Ramos (cell line): ENCODE measurements around the gene SRGAP3.

Experiments
- in situ Hi-C: fragments of 300-500 bp; cut with MboI; formaldehyde crosslinking; loops from one replicate; pipeline ENCODE4 v1.14.3; 2022; ENCODE audit warnings: low sequenced_read_pairs; ENCODE audit not compliant: unreplicated experiment

SRGAP3 gene

GRCh38 chr3:9183011-9183410, 66.4 kb downstream of the SRGAP3 start:
- in situ Hi-C loops, result no loop called here

- in situ Hi-C loops, result no loop called here
Measured at GRCh38 chr3:9180764-9181117, 68.7 kb downstream of the SRGAP3 start.

- in situ Hi-C loops, result no loop called here
Measured at GRCh38 chr3:9179826-9180763, 69.4 kb downstream of the SRGAP3 start.

- in situ Hi-C loops, result no loop called here
Measured at GRCh38 chr3:9178697-9179096, 70.7 kb downstream of the SRGAP3 start.

- in situ Hi-C loops, result no loop called here
Measured at GRCh38 chr3:9175421-9175820, 74.0 kb downstream of the SRGAP3 start.

- in situ Hi-C loops, result no loop called here
Measured at GRCh38 chr3:9173445-9173844, 76.0 kb downstream of the SRGAP3 start.

DNA sequence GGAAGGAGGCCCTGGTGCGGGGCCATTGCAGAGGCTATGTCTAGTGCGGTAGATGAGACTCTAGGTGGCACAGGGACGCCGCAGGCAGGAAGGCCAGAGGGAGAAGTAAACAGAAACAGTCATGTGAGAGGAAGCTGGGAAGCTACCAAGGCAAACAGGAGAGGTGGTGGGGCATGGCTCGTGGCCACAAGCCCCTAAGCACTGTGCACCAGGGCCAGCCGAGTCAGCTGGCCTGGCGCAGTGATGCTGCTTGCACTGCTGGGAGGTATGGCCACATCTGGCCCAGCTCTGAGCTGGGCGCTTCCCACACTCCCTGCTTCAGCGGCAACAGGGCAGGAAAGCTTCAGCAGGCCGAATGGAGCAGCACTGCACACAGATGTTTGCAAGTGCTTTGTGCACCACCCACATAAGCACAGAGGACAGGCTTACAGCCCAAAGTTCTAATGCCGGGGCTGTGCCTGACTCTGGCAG, 76.6 kb downstream of the SRGAP3 start:
- in situ Hi-C loops, result no loop called here

- in situ Hi-C loops, result no loop called here
Measured at GRCh38 chr3:9170851-9171160, 78.6 kb downstream of the SRGAP3 start.

DNA sequence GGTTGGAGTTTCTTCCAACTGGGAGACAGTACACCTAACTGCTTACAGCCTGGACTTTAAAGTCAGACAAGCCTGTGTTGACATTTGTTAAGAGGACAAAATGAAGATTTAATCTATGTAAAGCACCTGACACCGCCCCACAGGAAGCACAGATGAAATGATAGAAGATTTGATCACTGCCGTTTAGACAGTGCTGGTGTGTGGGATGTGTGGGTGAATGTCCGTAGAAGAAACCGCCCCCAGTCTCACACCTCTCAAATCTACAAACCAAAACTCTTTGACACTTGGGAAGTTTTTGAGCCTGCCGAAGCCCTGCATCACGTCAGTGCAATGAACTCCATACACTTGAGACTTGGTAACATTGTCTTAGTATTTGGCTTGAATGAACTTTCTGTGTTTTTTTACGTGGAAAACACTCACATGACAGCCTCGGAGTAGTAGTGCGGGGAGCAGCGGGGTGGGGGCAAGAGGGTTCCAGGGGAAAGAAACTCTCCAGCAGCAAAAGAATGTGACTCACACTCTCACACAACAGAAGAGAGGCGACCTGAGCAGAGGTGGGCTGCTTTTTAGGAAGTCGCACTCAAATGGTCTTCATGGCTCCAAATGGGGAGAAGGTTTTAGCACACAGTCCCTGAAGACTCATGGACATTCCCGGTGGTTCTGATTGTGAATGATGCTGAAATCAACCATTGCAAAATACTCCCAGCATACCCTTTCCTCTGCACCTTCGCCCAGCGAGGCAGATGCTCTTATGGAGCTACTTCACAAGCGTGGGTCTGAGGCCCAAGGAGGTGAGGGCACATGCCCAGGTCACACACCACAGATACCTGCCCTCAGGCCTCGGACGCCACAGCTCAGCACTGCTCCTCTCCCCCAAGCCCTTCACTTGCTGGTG, 79.2 kb downstream of the SRGAP3 start:
- in situ Hi-C loops, result no loop called here

DNA sequence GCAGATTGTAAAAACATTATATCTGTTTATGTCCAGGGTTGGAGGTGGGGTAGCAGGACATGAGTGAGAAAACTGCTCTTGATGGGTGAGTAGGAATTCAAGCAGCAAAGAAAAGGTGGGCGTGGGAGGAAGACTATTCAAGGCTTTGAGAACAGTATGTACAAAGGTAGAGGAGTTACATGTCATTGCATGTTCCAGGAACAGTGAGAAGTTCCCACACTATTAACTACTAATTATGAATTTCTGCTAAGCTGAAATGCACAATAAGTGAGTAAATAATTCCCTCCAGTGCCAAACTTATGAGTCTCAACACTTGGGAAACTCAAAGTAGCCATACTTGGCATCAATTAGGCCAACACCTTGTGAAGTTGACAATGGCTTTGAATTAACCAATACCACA, 80.1 kb downstream of the SRGAP3 start:
- in situ Hi-C loops, result no loop called here

- in situ Hi-C loops, result no loop called here
Measured at GRCh38 chr3:9168241-9168741, 81.2 kb downstream of the SRGAP3 start.

DNA sequence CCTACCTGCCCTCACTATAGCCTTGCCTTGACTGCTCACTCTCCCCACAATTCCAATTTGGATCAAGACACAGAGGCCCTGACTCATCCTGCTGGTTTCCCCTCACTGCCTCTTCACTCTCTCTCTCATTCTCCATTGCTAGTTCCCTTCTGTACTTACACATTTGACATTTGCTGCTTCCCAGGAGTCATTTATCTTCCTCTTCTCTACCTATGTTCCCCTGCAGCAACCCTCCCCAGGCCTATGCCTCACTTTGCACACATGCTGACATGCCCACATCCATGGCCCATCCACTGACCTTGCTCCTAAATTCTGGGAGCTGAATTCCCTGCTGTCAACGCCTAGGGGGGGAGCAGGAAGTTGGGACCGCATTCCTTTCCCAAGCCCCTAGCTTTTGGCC, 82.2 kb downstream of the SRGAP3 start:
- in situ Hi-C loops, result no loop called here

DNA sequence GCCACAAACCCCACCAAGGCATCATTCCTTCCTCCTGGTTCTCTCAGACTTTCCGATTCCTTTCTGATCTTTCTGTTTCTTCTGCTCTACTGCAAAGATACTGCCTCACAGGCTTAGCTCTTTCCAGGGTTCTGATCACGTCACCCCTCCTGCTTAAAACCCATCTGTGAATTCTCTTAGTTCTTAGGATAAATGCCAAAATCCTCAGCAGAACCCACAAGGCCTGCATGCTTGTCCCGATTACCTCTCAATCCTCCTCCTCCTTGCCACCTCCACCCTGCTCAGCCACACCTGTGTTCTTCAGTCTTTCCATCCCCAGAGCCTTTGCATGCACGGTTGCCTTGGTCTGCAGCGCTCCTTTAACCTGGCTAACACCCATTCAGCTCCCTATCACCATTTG, 84.0 kb downstream of the SRGAP3 start:
- in situ Hi-C loops, result no loop called here

DNA sequence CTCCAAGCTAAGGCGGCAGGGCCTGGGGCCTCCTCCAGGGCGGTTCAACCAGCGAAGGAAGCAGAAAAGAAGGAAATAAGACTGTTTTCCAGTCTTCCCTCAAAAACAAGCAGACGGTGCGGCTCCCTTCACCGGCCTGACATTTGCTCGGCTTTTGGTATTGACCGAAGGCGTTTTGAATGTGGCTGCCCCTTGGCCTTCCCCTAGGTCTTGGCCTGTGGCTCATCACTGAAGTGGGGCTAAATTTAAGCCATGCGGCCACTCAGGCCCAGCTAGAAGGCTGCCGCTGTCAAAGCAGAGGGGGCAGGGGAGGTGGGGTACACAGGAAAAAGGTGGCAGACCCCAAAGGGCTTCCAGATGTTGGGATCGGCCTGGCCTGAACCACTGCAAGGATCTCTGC, 86.2 kb downstream of the SRGAP3 start:
- in situ Hi-C loops, result no loop called here

- in situ Hi-C loops, result no loop called here
Measured at GRCh38 chr3:9161811-9162210, 87.6 kb downstream of the SRGAP3 start.

DNA sequence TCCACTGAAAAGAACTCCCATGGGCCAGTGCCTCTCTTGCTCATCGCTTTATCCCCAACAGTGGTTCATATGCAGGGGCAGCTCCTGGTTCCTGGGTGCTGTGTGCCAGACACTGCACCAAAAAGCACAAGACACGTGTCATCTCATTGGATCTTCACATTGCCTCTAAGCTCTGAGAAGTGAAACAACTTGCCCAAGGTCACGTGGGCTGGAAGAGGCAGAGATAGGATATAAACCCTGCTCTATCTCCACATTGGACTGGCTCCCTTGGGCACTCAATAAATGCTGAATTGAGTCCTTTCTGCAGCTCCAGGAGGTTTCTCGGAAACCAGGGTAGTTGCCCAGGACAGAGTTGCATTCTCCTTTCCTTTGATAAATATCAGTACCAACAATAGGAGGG, 88.1 kb downstream of the SRGAP3 start:
- in situ Hi-C loops, result no loop called here

GRCh38 chr3:9158865-9159630, 90.4 kb downstream of the SRGAP3 start:
- in situ Hi-C loops, result no loop called here

DNA sequence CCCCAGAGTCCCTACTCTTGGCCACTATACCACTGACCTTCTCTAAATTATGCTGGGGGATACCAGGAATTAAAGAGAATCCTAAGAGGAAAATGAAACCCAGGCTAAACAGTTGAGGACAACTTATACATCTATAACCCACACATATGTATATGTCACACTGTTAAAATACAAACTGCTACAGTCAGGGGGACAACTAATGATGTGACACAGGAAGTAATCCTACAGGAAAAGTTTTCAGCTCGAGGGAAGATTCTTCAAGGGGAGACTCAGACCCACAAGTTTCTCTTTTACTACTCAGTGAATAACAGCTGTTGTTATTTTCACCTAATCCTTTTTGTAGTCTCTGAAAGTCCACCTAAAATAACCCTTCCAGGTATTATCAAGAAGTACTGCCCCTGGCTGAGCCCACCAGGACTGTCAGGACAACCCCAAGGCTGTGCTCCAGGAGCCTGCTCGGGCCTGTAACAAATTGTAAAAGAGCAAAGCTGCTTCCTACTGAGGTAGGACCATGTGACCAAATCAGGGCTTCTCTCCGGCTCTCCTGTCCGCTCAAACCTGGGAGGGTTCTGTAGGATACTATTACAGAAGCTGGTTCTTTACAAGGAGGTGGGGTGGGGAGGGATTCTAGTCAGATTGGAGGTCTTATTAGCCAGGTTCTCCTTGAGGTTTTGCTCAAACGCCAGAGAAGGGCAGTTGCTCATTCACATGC, 91.6 kb downstream of the SRGAP3 start:
- in situ Hi-C loops, result no loop called here

GRCh38 chr3:9156604-9157003, 92.8 kb downstream of the SRGAP3 start:
- in situ Hi-C loops, result no loop called here

- in situ Hi-C loops, result no loop called here
Measured at GRCh38 chr3:9155028-9155427, 94.4 kb downstream of the SRGAP3 start.
